ENCODE results near the gene AVEN.

GRCh38 chr15:34070003-34070402 lies 31.0 kb upstream of the AVEN start:
- no peak for TF ChIP-seq CTCF (IDR thresholded peaks at IDR 0.05)
- TF ChIP-seq POLR2A (IDR thresholded peaks at IDR 0.05) = no peak
- no peak for TF ChIP-seq POLR2AphosphoS5 (IDR thresholded peaks at IDR 0.05)
- no peak for TF ChIP-seq EP300 (IDR thresholded peaks at IDR 0.05)
